Astrocyte of the spinal cord (primary cell): ENCODE data around the gene TAS2R4.
A peak's percentile ranks its signal among the peaks of the same experiment; 100 is the strongest.

Source experiments
- DNase-seq: peaks from one replicate; pipeline ENCODE4 v3.0.0; 2011; ENCODE audit warnings: low read depth, low spot score
- H3K4me3 ChIP-seq: 2 replicates; pipeline ENCODE4 v1.5.1; 2011; ENCODE audit warnings: low read depth, mild to moderate bottlenecking, low read length, moderate library complexity
- in situ Hi-C: cut with HindIII; loops from 2 replicates; pipeline ENCODE4 v1.10.0; 2017; ENCODE audit warnings: low sequenced_read_pairs
- TF ChIP-seq, protein P1 (sequence below): IDR thresholded peaks from 2 replicates; pipeline ENCODE4 v1.5.1; 2012; ENCODE audit warnings: low read depth, mild to moderate bottlenecking, low read length, inconsistent platforms

The TAS2R4 gene, protein sequence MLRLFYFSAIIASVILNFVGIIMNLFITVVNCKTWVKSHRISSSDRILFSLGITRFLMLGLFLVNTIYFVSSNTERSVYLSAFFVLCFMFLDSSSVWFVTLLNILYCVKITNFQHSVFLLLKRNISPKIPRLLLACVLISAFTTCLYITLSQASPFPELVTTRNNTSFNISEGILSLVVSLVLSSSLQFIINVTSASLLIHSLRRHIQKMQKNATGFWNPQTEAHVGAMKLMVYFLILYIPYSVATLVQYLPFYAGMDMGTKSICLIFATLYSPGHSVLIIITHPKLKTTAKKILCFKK

DNA sequence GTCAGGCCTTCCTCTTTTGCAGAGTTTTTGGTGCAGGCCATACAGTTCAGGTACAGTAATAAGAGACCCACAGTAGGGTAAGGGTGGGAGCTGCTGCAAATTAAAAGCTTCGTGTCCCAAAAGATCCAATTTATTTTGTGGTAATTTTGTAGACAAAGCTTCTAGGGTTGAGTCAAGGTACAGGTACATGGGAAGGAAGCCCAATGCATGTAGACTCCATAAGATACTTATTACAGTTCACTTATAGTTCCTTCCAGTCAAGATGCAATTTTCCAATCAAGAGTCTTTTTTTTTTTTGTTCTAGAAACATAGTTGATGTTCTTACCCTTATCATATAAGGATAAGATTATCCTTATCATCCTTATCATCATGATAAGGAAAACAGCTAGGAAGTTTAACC lies at the start of gene TAS2R4:
TSS of gene TAS2R4 (plus strand) at position 301 of the 400 bp plus-strand sequence. CDS start 1,815 bp downstream, outside the sequence.
- in situ Hi-C loops, result no loop called here
- TF ChIP-seq, protein P1, sequence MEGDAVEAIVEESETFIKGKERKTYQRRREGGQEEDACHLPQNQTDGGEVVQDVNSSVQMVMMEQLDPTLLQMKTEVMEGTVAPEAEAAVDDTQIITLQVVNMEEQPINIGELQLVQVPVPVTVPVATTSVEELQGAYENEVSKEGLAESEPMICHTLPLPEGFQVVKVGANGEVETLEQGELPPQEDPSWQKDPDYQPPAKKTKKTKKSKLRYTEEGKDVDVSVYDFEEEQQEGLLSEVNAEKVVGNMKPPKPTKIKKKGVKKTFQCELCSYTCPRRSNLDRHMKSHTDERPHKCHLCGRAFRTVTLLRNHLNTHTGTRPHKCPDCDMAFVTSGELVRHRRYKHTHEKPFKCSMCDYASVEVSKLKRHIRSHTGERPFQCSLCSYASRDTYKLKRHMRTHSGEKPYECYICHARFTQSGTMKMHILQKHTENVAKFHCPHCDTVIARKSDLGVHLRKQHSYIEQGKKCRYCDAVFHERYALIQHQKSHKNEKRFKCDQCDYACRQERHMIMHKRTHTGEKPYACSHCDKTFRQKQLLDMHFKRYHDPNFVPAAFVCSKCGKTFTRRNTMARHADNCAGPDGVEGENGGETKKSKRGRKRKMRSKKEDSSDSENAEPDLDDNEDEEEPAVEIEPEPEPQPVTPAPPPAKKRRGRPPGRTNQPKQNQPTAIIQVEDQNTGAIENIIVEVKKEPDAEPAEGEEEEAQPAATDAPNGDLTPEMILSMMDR, result no peak
- DNase-seq, result no peak
- no peak within 1 kb of the TSS for H3K4me3 ChIP-seq

DNA sequence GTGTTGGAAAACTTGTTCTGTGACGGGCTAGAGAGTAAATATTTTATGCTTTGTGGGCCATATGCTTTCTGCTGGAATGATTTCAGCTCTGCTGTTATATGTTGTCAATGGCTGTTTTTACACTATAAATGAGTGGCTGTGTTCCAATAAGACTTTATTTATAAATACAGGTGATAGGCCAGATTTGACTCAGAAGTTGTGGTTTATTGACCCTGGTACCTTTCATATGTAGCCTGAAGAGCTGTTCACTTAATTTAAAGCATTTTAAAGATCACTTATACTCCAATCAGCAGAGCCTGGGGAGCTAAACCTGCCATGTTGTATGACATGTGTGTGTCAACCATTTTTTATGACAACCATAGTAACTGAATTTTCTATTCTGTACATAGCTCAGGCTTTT lies 47.5 kb upstream of the TAS2R4 start:
- H3K4me3 ChIP-seq, result no peak overlapping the region
- TF ChIP-seq, protein P1, result no peak
- in situ Hi-C loops, result no loop called here
- no peak for DNase-seq

- no peak overlapping the region for H3K4me3 ChIP-seq
- TF ChIP-seq, protein P1, result no peak
- in situ Hi-C loops, result no loop called here
- no peak for DNase-seq
These were observed 44.9 kb upstream of the TAS2R4 start for GRCh38 chr7:141731476-141732149.

- H3K4me3 ChIP-seq, result peak overlapping the region; percentile 97
- TF ChIP-seq, protein P1, result no peak
- DNase-seq, result no peak
- in situ Hi-C loops, result no loop called here
These were observed 39.2 kb upstream of the TAS2R4 start for GRCh38 chr7:141737118-141737835.

- in situ Hi-C loops, result no loop called here
- TF ChIP-seq, protein P1, result peak; percentile 90
- DNase-seq, result peak; percentile 98
- peak within 1 kb of the TSS; percentile 97 for H3K4me3 ChIP-seq
These were observed 38.5 kb upstream of the TAS2R4 start, which contains the start of gene SSBP1 for GRCh38 chr7:141737836-141738591. SSBP1 (plus strand) TSS chr7:141738358; CDS start chr7:141739167, 809 bp downstream.

DNA sequence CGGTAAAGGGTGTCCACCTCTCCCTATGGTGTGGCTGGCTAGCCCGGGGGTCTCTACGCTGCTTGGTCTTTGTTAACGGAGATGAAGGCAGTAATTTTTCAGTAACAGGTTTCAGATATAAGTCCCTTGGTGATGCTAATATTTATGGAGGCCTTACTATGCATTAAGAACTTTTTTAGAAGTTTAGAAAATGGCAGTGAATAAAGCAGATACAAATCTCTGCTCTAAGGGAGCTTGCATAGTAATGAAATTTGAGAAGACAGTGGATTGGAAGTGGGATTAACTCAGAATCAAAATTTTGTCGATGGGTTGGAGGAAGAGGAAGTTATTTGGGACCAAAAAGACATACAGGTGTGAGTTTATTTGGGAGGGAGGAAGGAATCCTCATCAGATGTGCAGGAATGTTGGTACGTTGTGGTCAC lies 37.9 kb upstream of the TAS2R4 start:
- TF ChIP-seq, protein P1, result peak; percentile 16
- peak overlapping the region; percentile 97 for H3K4me3 ChIP-seq
- no peak for DNase-seq
- in situ Hi-C loops, result no loop called here
